Hippocampal formation (tissue), 2 donors: ENCODE data around the gene PKP4.

Experiments used
- DNase-seq, 2 donors: peaks; one replicate each; lab custom pipeline; 2025; lab: John Stamatoyannopoulos, UW

Gene PKP4

GRCh38 chr2:158539176-158540005 is 82.6 kb downstream of the PKP4 start:
- peak in 1 of 2 donors; percentile 3 for DNase-seq

GRCh38 chr2:158542577-158542976 is 85.8 kb downstream of the PKP4 start:
- DNase-seq = no peak

GRCh38 chr2:158543957-158544356 is 87.2 kb downstream of the PKP4 start:
- no peak for DNase-seq

DNA sequence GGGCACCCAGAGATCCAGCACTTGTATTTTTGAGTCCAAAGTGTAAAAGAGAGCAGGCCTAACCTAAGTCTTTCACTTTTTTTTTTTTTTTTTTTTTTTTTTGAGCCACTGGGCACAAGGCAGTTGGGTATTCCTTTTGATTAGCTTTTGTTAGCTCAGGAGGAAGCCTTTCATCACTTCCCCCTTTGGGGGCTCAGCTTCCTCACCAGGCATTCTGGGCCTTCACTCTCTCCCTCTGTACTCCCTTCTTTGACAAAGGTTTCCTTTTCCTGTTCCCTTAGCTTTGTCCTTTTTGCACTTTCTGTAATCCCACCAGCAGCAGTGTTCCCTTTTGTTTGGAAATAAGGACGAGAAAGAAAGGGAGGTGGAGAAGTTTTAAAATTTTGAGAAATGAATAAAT is 88.2 kb downstream of the PKP4 start:
- no peak for DNase-seq

GRCh38 chr2:158546412-158547144 is 89.8 kb downstream of the PKP4 start:
- DNase-seq = no peak

DNA sequence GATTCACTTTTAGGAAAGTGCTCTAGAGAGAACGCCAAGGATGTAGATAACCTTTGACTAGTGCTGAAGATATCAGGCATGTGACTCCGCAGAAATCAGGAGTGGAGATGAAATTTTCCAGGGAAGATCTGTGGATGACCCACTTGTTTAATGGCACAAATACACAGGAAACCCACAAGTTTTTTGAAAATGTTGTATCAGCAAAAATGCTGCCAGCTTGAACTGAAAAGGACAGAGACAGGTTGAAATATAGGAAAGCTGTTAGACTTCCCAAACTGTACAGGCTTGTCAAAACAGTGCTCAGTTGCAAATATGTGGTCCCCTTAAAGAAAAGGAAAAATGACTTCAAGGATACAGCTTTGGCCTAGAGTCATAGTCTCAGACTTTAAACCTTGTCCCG is 96.5 kb downstream of the PKP4 start:
- no peak for DNase-seq

GRCh38 chr2:158554996-158555395 is 98.2 kb downstream of the PKP4 start:
- no peak for DNase-seq

GRCh38 chr2:158556124-158556523 is 99.4 kb downstream of the PKP4 start:
- DNase-seq = no peak

- DNase-seq = no peak
Measured at GRCh38 chr2:158557752-158558151, 101.0 kb downstream of the PKP4 start.

DNA sequence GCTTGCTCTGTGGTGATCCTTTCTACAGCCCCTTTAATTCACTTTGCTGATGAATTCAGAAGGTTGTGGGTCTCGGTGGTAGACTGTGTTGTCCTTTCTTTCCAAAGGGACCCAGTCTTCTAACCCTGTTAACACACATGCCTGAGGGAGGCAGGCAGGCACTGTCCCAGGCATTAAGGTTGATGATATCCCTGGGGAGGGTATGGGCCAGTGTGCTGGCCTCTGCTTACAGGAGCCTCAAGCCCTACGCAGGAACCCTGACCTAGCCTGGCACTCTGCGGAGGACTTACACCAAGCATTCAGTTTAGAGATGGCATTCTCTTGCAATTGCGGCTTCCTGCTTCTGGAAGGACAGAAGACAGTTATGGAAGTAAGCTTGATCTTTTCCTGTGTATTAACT is 102.5 kb downstream of the PKP4 start:
- DNase-seq = no peak

DNA sequence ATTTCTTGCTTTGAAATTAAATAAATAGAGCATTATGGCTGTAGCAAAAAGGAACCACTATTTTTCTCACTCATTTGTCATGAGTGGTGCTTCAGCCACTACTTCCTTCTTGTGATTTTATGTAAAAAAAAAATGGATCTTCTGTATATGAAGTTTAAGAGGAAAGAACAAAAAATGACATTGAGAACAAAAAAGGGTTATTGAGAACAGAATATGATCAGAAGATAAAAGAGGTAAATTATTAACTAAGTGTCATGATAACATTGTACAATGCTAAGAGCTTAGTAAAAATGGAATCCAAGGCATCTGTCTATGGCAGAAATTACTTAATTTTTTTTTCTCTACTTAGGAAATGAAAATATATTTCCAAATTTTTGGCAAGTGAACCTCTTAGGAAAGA is 103.5 kb downstream of the PKP4 start:
- DNase-seq = no peak

GRCh38 chr2:158561054-158561453 is 104.3 kb downstream of the PKP4 start:
- DNase-seq = no peak

GRCh38 chr2:158567208-158567607 is 110.5 kb downstream of the PKP4 start:
- DNase-seq = no peak

DNA sequence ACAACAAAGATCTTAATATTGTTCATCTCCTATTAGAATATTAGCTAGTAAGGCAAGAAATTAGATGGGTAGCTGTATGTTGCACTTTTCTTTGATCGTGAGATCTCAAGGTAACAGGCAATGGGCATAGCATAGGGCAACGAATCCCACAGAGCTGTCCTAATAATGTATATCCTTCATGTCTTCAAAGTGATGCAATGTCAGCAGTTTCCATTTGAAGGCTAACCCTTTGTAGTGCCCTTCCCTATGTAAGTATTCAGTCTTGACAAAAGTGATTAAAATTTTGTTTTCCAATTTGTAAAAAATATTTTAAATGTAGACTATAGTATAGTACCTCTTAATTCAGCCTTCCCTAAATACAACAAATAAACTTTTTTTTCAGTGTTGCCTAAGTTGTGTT is 112.5 kb downstream of the PKP4 start:
- DNase-seq = no peak

DNA sequence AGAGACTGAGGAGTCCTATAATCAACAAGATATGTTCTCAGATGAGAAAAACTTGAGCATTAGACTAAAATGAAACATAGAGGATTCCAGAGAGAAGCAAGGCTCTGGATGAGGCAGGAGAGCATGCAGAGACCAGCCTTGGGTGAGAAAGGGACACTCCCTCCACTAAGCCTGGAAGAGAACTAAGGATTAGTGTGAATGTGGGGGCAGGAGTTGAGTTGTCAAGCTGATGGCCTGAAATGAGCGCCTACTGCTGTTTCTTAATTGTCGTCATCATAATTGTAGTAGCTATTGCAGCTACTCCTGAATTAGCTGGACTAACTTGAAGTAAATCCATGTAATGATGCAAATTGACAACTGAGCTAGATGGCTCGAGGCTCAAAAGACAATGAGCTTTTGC is 114.1 kb downstream of the PKP4 start:
- DNase-seq = no peak

- DNase-seq = no peak
Measured at GRCh38 chr2:158573739-158574138, 117.0 kb downstream of the PKP4 start.

GRCh38 chr2:158575051-158575635 is 118.4 kb downstream of the PKP4 start:
- DNase-seq = no peak

GRCh38 chr2:158577141-158577540 is 120.4 kb downstream of the PKP4 start:
- DNase-seq = no peak

DNA sequence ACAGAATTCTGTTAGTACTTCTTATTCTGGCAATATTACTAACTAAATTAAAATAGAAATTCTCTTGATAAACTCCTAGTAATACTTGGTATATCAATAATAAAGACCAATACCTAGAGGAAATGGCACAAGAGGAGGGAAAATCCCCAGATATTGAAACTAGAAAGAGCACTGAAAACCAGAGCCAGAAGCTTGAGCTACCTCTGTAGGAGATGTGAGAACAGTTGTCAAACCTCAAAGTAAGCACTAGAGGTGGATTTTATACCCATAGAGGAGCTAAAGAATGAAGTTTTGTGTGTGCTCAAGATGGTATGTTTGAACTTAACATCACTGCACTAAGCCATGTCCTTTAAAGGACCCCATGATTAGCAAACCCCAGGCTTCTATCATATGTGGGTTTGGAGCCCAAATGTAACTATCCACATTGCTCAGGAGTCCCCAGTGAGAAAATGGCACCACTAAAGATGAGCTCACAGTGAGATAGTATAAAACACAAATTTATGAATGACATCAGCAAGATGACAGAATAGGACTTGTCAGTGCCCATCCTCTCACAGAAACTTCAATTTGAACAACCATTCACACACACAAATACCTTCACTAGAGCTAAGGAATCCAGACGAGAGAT is 122.1 kb downstream of the PKP4 start:
- no peak for DNase-seq

DNA sequence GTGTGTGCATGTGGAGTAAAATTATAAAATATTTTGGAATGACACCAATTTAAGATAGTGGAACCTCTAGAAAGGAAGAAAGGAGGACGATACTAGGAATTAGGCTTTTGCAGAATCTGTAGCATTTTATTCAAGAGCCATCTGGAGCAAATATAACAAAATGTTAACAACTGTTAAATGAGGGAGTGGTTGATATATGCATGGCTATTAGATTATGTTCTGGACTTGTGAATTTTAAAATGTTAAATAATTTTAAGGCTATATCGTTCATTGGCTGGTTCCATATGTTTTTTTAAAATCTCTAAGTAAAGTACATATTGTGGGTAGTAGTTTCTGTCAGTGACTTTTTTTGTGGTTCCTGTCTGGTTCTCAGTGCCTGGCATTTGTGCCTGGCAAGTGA is 123.2 kb downstream of the PKP4 start:
- no peak for DNase-seq

GRCh38 chr2:158580760-158581159 is 124.0 kb downstream of the PKP4 start:
- DNase-seq = no peak

- no peak for DNase-seq
Measured at GRCh38 chr2:158582670-158583069, 125.9 kb downstream of the PKP4 start.

- no peak for DNase-seq
Measured at GRCh38 chr2:158583923-158584322, 127.2 kb downstream of the PKP4 start.
